Stimulated activated CD4-positive, alpha-beta T cell treated with anti-CD3 and anti-CD28 coated beads, Interleukin-1b, Interleukin-23, amount 100 ng/mL, for 4 hours (primary cell): ENCODE measurements around the gene EML3.
"Not testable (repeated sequence)": the region's sequence is repeated elsewhere in the genome, so short reads cannot be mapped to it uniquely, and the experiment has no call there.

Source experiments
- DNase-seq, 2 donors: peaks; one replicate each; pipeline ENCODE4 v3.0.0-alpha.2; 2020; ENCODE audit warnings: low read depth in 2 of 2

EML3 gene

DNA sequence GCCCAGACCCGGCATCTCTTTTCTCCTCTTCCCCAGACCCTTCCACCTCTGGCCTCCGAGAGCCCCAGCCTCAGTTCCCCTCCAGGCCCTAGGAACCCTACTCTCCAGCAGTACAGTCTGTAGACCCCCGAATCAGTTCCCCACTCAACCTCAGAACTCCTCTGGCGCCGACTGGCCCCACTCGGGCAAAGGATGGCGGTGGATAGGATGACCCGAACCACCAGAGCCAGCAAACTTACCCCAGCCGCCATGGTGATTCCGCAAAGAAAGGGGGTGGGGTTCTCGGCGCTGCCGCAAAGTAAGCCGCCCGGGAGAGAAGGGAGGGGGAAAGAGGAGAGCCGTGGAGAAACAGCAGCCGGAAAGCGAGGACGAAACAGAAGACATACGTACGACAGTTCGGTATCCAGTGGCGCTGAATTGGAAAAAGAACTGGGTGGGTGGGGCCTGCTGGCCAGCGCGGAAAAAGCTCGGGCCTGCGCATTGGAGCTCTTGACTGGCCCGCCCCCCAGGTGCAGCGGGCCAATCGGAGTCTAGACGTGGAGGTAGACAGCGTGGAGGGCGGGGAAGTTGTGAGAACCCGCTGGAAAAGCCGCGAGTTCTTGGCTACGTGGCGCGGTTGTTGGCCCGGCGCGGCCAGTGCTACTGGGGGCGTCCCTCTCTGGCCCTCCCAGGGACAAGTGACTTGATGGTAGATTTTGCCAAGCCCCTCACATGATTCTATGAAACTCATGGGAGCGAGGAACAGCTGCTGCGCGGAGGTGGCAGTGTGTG, 38.8 kb downstream of the EML3 start, which contains the start of gene EEF1G:
TSS of gene EEF1G (minus strand) at position 300 of the 771 bp plus-strand sequence. CDS start at position 251, 49 bp downstream.
- peak; percentile 90 to 96 for DNase-seq

DNA sequence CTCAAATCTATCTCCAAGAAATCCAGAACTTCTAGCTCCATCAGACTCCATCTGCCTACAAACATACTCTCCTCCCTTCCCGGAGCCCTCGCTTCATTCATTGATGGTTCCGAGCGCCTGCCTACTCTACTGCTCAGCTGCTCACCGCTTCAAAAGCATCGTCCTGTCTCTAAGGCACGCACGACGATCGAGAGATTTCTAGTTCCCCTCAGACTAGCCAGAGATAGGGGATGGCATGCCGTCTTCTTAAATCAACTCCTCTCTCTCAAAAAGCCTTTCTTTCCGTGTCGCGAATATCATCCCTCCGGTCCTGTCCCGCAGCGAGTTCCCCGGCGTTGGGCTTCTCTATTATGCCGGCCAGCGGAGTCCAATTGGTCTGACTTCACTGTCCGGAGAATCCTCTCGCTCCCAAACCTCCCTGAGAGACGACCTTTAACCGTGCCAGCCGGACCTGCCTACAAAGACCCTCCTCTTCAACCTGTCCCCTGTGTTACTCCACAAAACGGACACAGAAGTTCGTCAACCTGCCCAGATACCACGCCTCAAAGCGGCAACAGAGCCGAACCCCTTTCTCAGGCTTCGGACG, 39.5 kb downstream of the EML3 start:
- no peak for DNase-seq

GRCh38 chr11:62572431-62572830, 40.1 kb downstream of the EML3 start:
- no peak for DNase-seq

GRCh38 chr11:62571493-62571892, 41.1 kb downstream of the EML3 start:
- DNase-seq, result not testable (repeated sequence)

DNA sequence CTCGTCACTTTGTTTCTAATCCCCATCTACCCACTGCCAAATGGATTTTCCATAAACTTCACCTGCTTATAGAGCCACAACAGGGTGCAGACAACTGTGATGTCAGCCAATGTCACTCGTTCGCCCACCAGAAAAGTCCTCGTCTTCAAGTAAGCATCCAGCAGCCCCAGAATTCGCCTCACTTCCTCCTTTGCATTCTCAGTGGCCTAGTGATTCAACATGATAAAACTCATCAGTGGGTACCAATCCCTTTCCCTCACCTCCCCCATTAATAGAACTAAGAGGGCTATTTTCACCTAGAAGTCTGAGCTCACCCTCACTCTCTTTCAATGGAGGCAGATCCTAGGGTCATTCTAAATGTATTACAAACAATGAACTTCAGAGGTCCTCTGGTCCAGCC, 41.7 kb downstream of the EML3 start:
- not testable (repeated sequence) for DNase-seq

- DNase-seq, result no peak
Observed at GRCh38 chr11:62569611-62570010, 43.0 kb downstream of the EML3 start.

- no peak for DNase-seq
Observed at GRCh38 chr11:62567018-62567633, 45.4 kb downstream of the EML3 start.

GRCh38 chr11:62566247-62566646, 46.3 kb downstream of the EML3 start:
- DNase-seq, result no peak

DNA sequence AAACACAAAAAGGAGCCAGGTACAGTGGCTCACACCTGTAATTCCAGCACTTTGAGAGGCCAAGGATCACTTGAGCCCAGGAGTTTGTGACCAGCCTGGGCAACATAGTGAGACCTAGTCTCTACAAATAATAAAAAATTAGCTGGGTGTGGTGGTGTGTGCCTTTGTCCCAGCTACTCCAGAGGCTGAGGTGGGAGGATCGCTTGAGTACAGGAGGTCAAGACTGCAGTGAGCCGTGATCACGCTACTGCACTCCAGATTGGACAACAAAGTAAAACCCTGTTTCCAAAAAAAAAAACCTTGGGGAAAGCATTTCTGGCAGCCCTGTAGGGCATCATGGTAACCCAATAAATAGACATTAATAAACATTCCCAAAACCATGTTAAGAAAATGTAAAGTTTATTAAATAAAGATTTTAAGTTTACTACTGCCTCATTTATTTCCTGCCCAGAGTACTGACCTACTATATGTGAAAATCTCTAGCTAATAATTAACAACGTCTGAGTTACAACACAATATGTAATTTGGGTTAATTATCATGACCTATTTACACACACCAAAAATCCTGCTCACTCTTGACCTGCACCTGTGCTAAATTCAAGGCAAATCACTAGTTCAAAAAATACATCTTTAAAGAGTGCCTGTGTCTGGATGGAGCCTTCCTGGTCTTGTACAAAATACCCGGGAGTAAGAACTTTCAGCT, 47.3 kb downstream of the EML3 start:
- no peak for DNase-seq

GRCh38 chr11:62561677-62562230, 50.8 kb downstream of the EML3 start:
- DNase-seq, result not testable (repeated sequence)

DNA sequence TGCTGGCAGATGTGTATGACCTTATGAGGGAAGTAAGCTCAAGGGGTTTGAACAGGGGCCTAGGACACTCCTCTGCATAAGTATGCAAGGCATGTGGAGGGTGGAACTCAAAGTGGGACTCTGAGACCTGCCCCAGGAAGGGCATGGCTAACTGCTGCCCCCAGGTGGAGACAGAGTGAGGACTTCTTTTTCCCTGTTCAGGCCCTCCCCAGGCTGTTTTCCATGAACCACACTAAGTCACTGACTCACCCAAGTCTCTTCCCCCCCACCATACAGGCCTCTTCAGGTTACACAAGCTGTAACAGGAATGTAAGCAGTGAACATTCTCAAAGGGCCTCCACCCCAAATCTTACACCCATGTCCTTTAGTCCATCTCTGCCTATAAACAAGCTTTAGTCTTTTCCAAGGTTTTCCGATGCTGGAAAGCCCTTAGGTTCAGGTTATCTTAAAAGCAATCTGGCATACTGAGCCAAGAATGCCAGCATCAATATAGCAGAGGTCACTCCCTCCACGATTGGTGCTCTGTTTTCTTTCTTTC, 51.9 kb downstream of the EML3 start:
- DNase-seq, result peak; percentile 57 to 74

- not testable (repeated sequence) for DNase-seq
Observed at GRCh38 chr11:62559626-62560025, 52.9 kb downstream of the EML3 start.

GRCh38 chr11:62559204-62559603, 53.4 kb downstream of the EML3 start:
- no peak for DNase-seq

- no peak for DNase-seq
Observed at GRCh38 chr11:62558669-62559068, 53.9 kb downstream of the EML3 start.

DNA sequence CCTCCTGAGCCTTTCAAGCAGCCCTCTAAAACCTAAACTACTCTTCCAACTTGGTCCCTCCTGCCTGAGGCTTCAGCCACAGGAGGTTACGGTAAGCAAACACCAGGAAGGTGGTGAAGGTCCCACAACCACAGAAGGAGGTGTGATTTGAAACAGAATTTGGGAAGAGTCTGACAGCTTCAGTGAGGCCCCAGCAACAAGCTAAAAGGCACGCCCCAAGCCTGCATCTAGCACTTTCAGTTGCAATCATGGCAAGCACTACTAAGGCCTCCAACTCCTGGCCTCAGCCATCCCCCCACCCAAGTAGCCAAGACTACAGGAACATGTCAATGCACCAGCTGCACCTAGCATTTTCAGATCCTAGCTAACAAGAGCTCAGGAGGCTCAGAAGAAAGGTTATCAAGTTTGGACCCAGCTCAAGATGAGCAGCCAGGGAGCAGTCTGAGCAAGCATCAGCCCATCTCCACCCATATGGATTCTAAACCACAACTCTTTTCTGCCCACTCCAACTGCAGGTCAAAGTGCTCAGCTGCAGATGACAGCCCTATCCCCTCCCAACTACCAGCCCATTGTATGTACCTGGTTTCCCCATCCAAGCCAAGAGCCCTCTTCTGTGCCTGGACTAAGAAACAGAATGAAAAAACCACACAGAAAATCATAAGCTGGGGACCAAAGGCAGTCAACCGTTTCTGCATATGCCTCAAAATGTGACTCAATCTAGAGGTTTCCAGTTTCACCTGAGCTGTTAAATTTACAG, 55.5 kb downstream of the EML3 start:
- no peak for DNase-seq

DNA sequence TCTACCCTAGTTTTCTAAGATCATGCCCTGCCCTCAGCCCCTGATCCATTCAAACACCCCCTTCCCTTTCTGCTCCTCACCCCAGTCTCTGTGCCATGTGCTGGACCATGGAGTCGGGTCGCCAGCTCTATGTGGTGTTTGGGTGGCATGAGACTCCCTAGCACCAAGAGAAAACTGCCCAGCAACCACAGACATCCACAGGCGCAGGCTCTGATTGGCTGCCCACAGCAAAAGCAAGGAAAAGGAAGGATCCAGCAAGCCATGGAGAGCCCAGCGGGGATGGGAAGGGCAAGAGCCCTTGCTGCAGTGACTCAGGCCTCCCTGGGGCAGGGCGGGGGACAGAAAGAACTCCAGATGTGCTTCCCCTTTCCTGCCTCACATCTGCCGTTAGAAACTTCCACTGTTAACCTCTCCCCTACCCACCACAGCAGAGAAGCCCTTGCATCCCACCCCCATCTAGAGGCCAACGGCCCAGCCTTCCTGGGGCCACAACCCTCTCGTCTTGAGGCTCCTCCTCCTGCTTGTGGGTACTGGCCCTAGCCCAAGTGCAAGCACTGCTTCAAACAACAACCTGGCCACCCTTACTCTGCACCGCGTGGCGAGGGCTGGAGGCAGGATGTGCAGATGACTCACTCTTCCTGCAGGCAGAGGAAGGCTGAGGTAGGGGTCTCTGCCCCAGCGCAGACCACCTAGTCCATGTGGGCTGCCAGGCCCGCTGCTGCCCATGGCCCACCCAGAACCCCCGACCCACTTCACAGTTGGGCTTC, 56.3 kb downstream of the EML3 start:
- DNase-seq, result peak in 1 of 2 donors; percentile 51

DNA sequence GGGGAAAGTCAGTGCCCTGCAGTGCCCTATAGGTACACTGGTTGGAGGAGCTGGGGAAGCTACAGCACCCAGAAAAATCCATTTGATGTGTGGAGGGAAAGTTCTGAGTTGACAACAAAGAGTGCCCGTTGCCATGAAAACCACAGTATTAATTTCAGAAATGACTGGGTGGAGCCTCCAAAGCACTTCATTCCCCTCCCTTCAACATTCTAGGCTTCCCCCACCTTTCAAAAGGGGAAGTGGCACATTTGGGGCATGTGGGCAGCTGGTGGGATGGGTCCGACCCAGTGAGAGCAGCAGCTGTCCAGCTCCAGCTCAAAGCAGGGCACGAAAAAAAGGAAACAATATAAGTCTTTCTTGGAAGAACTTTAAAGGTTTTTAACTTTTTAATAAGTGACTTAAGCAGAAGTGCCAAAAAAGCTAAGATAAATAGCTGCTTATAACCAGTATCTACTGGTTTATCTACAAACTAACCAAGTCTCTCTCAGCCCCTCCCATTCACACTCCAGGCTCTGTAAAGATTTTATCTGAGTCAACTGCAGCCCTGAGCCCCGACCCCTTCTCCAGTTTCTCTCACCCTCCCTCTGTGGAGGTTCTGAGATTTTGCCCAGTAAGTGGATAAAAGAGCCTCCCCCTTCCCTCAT, 57.0 kb downstream of the EML3 start:
- no peak for DNase-seq

DNA sequence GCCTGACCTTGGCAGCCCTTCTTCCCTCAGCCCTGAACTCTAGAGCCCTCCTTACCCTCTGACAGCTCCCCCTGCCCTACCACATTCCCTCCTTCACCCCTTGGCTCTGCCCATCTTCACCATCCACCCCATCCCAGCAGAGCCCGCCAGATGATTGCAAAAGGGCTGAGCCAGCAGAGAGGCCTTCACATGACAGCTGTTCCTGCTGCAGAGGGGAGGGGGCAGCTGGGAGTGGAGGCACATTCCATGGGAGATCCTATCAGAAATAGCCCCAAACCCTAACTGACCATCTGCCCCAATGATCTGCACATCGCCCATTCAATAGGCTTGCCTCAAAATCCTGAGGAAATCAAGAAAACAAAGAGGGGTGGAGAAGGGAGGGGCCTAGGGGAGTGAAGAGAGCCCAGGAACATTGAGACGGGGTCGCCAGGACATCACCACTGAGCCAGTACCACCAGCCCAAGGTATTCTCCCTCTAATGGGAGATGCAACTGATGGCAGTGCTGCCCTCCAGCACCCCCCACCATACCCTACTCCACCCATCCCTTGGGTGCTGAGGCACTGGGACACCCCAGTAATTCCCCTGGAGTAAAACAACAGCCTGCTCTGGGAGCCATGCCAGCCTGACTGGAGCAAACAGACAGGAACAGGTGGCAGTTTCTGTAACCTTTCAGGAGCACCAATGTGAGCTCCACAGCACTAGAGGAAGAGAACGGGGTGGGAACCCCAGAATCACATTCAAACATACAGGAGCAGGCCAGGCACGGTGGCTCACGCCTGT, 58.0 kb downstream of the EML3 start:
- DNase-seq, result no peak

GRCh38 chr11:62553839-62554361, 58.7 kb downstream of the EML3 start:
- DNase-seq, result no peak
